H9 (cell line): ENCODE measurements around the gene LSM7. TPM values are rescaled to one million over a fixed set of nuclear protein-coding genes. Genes with fewer than 3 reads are reported as not detected.

Experiments used
- DNase-seq: peaks from one replicate; pipeline ENCODE4 v3.0.0-alpha.2; 2017
- H2AFZ ChIP-seq: one replicate; pipeline ENCODE4 v1.6.1; 2013; ENCODE audit warnings: mild to moderate bottlenecking, low read length, control low read depth, moderate library complexity
- H2AK5ac ChIP-seq: 2 replicates; pipeline ENCODE4 v1.6.1; 2013; ENCODE audit warnings: low read length, control low read depth, mixed read lengths; ENCODE audit not compliant: insufficient read length
- H2BK120ac ChIP-seq: one replicate; pipeline ENCODE4 v1.6.1; 2013; ENCODE audit warnings: low read depth, mild to moderate bottlenecking, low read length, control low read depth, inconsistent platforms; ENCODE audit not compliant: poor library complexity, severe bottlenecking
- H2BK12ac ChIP-seq: 2 replicates; pipeline ENCODE4 v1.6.1; 2013; ENCODE audit warnings: low read length, control low read depth, mixed read lengths, low read depth; ENCODE audit not compliant: insufficient read length
- H2BK15ac ChIP-seq: 2 replicates; pipeline ENCODE4 v1.6.1; 2013; ENCODE audit warnings: low read depth, low read length, control low read depth
- H2BK20ac ChIP-seq: one replicate; pipeline ENCODE4 v1.6.1; 2013; ENCODE audit warnings: low read depth, mild to moderate bottlenecking, low read length, control low read depth, inconsistent platforms; ENCODE audit not compliant: poor library complexity, severe bottlenecking
- H2BK5ac ChIP-seq: 2 replicates; pipeline ENCODE4 v1.6.1; 2013; ENCODE audit warnings: low read length, control low read depth, mixed read lengths; ENCODE audit not compliant: insufficient read length
- H3K14ac ChIP-seq: 2 replicates; pipeline ENCODE4 v1.6.1; 2013; ENCODE audit warnings: low read length, control low read depth; ENCODE audit not compliant: insufficient read depth
- H3K18ac ChIP-seq: 2 replicates; pipeline ENCODE4 v1.6.1; 2013; ENCODE audit warnings: low read depth, mild to moderate bottlenecking, mixed read lengths, low read length, control low read depth; ENCODE audit not compliant: insufficient read length
- H3K23ac ChIP-seq: 2 replicates; pipeline ENCODE4 v1.6.1; 2013; ENCODE audit warnings: low read length, control low read depth, mixed read lengths, low read depth; ENCODE audit not compliant: insufficient read length
- H3K23me2 ChIP-seq: 2 replicates; pipeline ENCODE4 v1.6.1; 2013; ENCODE audit warnings: low read depth, mild to moderate bottlenecking, mixed read lengths, low read length, control low read depth; ENCODE audit not compliant: insufficient read length, poor library complexity, severe bottlenecking
- H3K27ac ChIP-seq: 2 replicates; pipeline ENCODE4 v1.5.1; 2013; ENCODE audit warnings: low read length, control low read depth, mixed read lengths, low read depth; ENCODE audit not compliant: insufficient read length
- H3K27me3 ChIP-seq: 2 replicates; pipeline ENCODE4 v1.6.1; 2013; ENCODE audit warnings: low read length, control low read depth, inconsistent platforms; ENCODE audit not compliant: insufficient read depth
- H3K4ac ChIP-seq: 2 replicates; pipeline ENCODE4 v1.6.1; 2013; ENCODE audit warnings: low read depth, mild to moderate bottlenecking, control low read depth, inconsistent platforms, low read length, moderate library complexity
- H3K4me1 ChIP-seq: 2 replicates; pipeline ENCODE4 v1.6.1; 2013; ENCODE audit warnings: low read length, control low read depth, inconsistent platforms; ENCODE audit not compliant: insufficient read depth
- H3K4me2 ChIP-seq: 2 replicates; pipeline ENCODE4 v1.6.1; 2013; ENCODE audit warnings: low read length, control low read depth, mixed read lengths; ENCODE audit not compliant: insufficient read length, insufficient read depth
- H3K56ac ChIP-seq: 2 replicates; pipeline ENCODE4 v1.6.1; 2013; ENCODE audit warnings: low read depth, mild to moderate bottlenecking, mixed read lengths, low read length, control low read depth; ENCODE audit not compliant: insufficient read length
- H3K79me1 ChIP-seq: 2 replicates; pipeline ENCODE4 v1.6.1; 2013; ENCODE audit warnings: low read depth, mild to moderate bottlenecking, moderate library complexity, low read length, control low read depth, inconsistent platforms; ENCODE audit not compliant: insufficient read depth, poor library complexity, severe bottlenecking
- H3K79me2 ChIP-seq: 2 replicates; pipeline ENCODE4 v1.6.1; 2013; ENCODE audit warnings: low read length, control low read depth, inconsistent platforms; ENCODE audit not compliant: insufficient read depth
- H3K9ac ChIP-seq: 2 replicates; pipeline ENCODE4 v1.6.1; 2013; ENCODE audit warnings: low read length, control low read depth, mixed read lengths; ENCODE audit not compliant: insufficient read length; ENCODE audit errors: extremely low read depth
- H3K9me3 ChIP-seq: one replicate; pipeline ENCODE4 v1.6.1; 2013; ENCODE audit warnings: low read depth, low read length, inconsistent platforms; ENCODE audit not compliant: control insufficient read depth
- H3T11ph ChIP-seq: one replicate; pipeline ENCODE4 v1.6.1; 2013; ENCODE audit warnings: mild to moderate bottlenecking, low read length, control low read depth, inconsistent platforms
- H4K20me1 ChIP-seq: one replicate; pipeline ENCODE4 v1.6.1; 2013; ENCODE audit not compliant: control insufficient read depth, insufficient read length, insufficient read depth
- H4K5ac ChIP-seq: 2 replicates; pipeline ENCODE4 v1.6.1; 2013; ENCODE audit warnings: low read depth, mild to moderate bottlenecking, mixed read lengths, low read length, control low read depth; ENCODE audit not compliant: insufficient read length
- H4K8ac ChIP-seq: replicated peaks from 2 replicates; pipeline ENCODE4 v1.6.1; 2013; ENCODE audit warnings: low read length, control low read depth, mixed read lengths, low read depth; ENCODE audit not compliant: insufficient read length
- H4K91ac ChIP-seq: 2 replicates; pipeline ENCODE4 v1.6.1; 2013; ENCODE audit warnings: low read depth, mild to moderate bottlenecking, moderate library complexity, mixed read lengths, low read length, control low read depth; ENCODE audit not compliant: insufficient read length
- H3K27ac Mint-ChIP-seq, 3 experiments: 2 replicates in 2 of 3; 3 replicates in 1 of 3; pipeline ENCODE4 v1.8.0; 2020 to 2021; ENCODE audit warnings: mixed read lengths in 3 of 3, mild to moderate bottlenecking in 1 of 3, moderate library complexity in 1 of 3
- H3K27me3 Mint-ChIP-seq: 2 replicates; pipeline ENCODE4 v1.8.0; 2021; ENCODE audit warnings: low read depth, mild to moderate bottlenecking, moderate library complexity, mixed read lengths
- H3K36me3 Mint-ChIP-seq, 3 experiments: 2 replicates in 2 of 3; 3 replicates in 1 of 3; pipeline ENCODE4 v1.8.0; 2020 to 2021; ENCODE audit warnings: low read depth in 3 of 3, mixed read lengths in 3 of 3; ENCODE audit not compliant: insufficient read depth in 1 of 3
- H3K4me1 Mint-ChIP-seq, 2 experiments: 2 replicates each; pipeline ENCODE4 v1.8.0; 2020; ENCODE audit warnings: mixed read lengths in 2 of 2
- H3K4me3 Mint-ChIP-seq, 2 experiments: 2 replicates in 1 of 2; 3 replicates in 1 of 2; pipeline ENCODE4 v1.8.0; 2020 to 2021; ENCODE audit warnings: mild to moderate bottlenecking in 2 of 2, mixed read lengths in 2 of 2, moderate library complexity in 1 of 2
- H3K9me3 Mint-ChIP-seq, 2 experiments: 2 replicates in 1 of 2; 3 replicates in 1 of 2; pipeline ENCODE4 v1.8.0; 2020; ENCODE audit warnings: mild to moderate bottlenecking in 2 of 2, mixed read lengths in 2 of 2, moderate library complexity in 1 of 2
- WGBS: extraction: QIAGEN DNeasy Blood & Tissue Kit; methylation state at CpG from one replicate; pipeline ENCODE4 v1.1.7; 2013; ENCODE audit warnings: missing lambda C conversion rate, low lambda C conversion rate, mixed read lengths; ENCODE audit not compliant: insufficient read length; ENCODE audit errors: extremely low coverage; 5-methylcytosine and 5-hydroxymethylcytosine counted together
- total RNA-seq: library from RNA; stranded (reverse); gene quantifications from 2 replicates; pipeline ENCODE4 v1.2.1, GENCODE V29; 2021
- TF ChIP-seq, protein P1 (sequence below): fragments of 200-600 bp; sonication (generic); conservative IDR thresholded peaks from 3 replicates; pipeline ENCODE4 v1.8.0; 2021; ENCODE audit warnings: antibody characterized with exemption, mild to moderate bottlenecking

Gene LSM7
- total RNA-seq, 1 experiment from 2014 or later: 187 TPM

GRCh38 chr19:2371656-2372055 lies 43.3 kb upstream of the LSM7 start:
- no peak overlapping the region for H2BK12ac ChIP-seq
- H3K27ac Mint-ChIP-seq: no peak overlapping the region
- no peaks in the 10 kb centered on the region for H3K27me3 ChIP-seq

More at GRCh38 chr19:2371656-2372055, 43.3 kb upstream of the LSM7 start:
- Histone ChIP-seq H4K91ac (no peak overlapping the region), H4K20me1 (no peaks in the 10 kb centered on the region), H2BK20ac (no peak overlapping the region), H3K23ac (no peak overlapping the region), H2BK15ac (no peak overlapping the region), H3K79me1 (no peaks in the 10 kb centered on the region), H3K4ac (no peak overlapping the region), H4K5ac (no peak overlapping the region), H2BK120ac (no peak overlapping the region), H3K79me2 (no peaks in the 10 kb centered on the region), H2BK5ac (no peak overlapping the region), H3K4me2 (no peak overlapping the region), H3K18ac (no peak overlapping the region), H3K27ac (no peak overlapping the region), H3K23me2 (no peaks in the 10 kb centered on the region), H2AK5ac (no peak overlapping the region), H3K4me1 (no peaks in the 10 kb centered on the region), H3K14ac (no peak overlapping the region), H3K9ac (no peak overlapping the region), H3K56ac (no peak overlapping the region), H2AFZ (no peak overlapping the region), H3K9me3 (no peaks in the 10 kb centered on the region), H3T11ph (no peak overlapping the region), H4K8ac (no peak overlapping the region)
- no peak overlapping the region for H3K4me3 Mint-ChIP-seq
- H3K36me3 Mint-ChIP-seq: no peaks in the 10 kb centered on the region; a peak in 1 of 7 replicates
- H3K27me3 Mint-ChIP-seq: peaks cover 31% of the 10 kb centered on the region
- H3K9me3 Mint-ChIP-seq: peaks cover 0 to 5% of the 10 kb centered on the region in 2 experiments; a peak in 4 of 5 replicates
- WGBS: no CpG with 5 or more reads among the region's 16 CpGs
- H3K4me1 Mint-ChIP-seq: peaks cover under 1 to 5% of the 10 kb centered on the region in 2 experiments; a peak in 2 of 4 replicates
- TF ChIP-seq, protein P1, sequence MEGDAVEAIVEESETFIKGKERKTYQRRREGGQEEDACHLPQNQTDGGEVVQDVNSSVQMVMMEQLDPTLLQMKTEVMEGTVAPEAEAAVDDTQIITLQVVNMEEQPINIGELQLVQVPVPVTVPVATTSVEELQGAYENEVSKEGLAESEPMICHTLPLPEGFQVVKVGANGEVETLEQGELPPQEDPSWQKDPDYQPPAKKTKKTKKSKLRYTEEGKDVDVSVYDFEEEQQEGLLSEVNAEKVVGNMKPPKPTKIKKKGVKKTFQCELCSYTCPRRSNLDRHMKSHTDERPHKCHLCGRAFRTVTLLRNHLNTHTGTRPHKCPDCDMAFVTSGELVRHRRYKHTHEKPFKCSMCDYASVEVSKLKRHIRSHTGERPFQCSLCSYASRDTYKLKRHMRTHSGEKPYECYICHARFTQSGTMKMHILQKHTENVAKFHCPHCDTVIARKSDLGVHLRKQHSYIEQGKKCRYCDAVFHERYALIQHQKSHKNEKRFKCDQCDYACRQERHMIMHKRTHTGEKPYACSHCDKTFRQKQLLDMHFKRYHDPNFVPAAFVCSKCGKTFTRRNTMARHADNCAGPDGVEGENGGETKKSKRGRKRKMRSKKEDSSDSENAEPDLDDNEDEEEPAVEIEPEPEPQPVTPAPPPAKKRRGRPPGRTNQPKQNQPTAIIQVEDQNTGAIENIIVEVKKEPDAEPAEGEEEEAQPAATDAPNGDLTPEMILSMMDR: no peak
- DNase-seq: no peak
